ENCODE data around the gene CHAD. TPM values are rescaled to one million over a fixed set of nuclear protein-coding genes. Genes with fewer than 3 reads are reported as not detected.

The CHAD gene
- total and polyA plus RNA-seq, 4 donors, result 0.14 to 0.37 (median 0.35) TPM; not detected in 1

GRCh38 chr17:50432125-50432762 is 36.4 kb downstream of the CHAD start:
- no peak for DNase-seq
- peaks cover 0 to 12% (median 1%) of the 10 kb centered on the region in 4 donors for H3K36me3 ChIP-seq (ENCODE audit: control insufficient read depth in 4 of 4, insufficient read depth in 4 of 4, low read length in 4 of 4)
- no peaks in the 10 kb centered on the region for H3K9me3 ChIP-seq (ENCODE audit: control insufficient read depth in 4 of 4, insufficient read depth in 3 of 4, low read length in 3 of 4)
- H3K27ac ChIP-seq (ENCODE audit: low read depth in 1 of 2, low read length in 1 of 2), result no peak overlapping the region
- H3K9ac ChIP-seq (ENCODE audit: insufficient read depth in 1 of 2, low read length in 2 of 2), result no peak overlapping the region
- H3K4me3 ChIP-seq, result no peak overlapping the region
- 85 to 95% methylated on average over 4 of the region's 4 CpGs for WGBS, 2 donors
- ATAC-seq (ENCODE audit: insufficient read depth, low FRiP score), result no peak
- peaks cover 0 to 16% (median 6%) of the 10 kb centered on the region in 5 donors for H3K4me1 ChIP-seq (ENCODE audit: control insufficient read depth in 5 of 5, insufficient read depth in 5 of 5, low read length in 5 of 5)
- no peaks in the 10 kb centered on the region for H3K27me3 ChIP-seq (ENCODE audit: control insufficient read depth in 3 of 3, insufficient read depth in 3 of 3, low read length in 2 of 3)
- TF ChIP-seq CTCF (IDR thresholded peaks at IDR 0.05; ENCODE audit: control extremely low read depth, extremely low read depth), result no peak

- Histone ChIP-seq H3K4me1 (ENCODE audit: control insufficient read depth in 5 of 5, insufficient read depth in 5 of 5, low read length in 5 of 5) (peaks cover 0 to 25% (median 11%) of the 10 kb centered on the region in 5 donors), H3K9ac (ENCODE audit: insufficient read depth in 1 of 2, low read length in 2 of 2) (no peak overlapping the region), H3K27ac (ENCODE audit: low read depth in 1 of 2, low read length in 1 of 2) (no peak overlapping the region), H3K27me3 (ENCODE audit: control insufficient read depth in 3 of 3, insufficient read depth in 3 of 3, low read length in 2 of 3) (no peaks in the 10 kb centered on the region), H3K4me3 (no peak overlapping the region), H3K9me3 (ENCODE audit: control insufficient read depth in 4 of 4, insufficient read depth in 3 of 4, low read length in 3 of 4) (no peaks in the 10 kb centered on the region), H3K36me3 (ENCODE audit: control insufficient read depth in 4 of 4, insufficient read depth in 4 of 4, low read length in 4 of 4) (peaks cover 0 to 9% (median 1%) of the 10 kb centered on the region in 4 donors)
- TF ChIP-seq CTCF (IDR thresholded peaks at IDR 0.05; ENCODE audit: control extremely low read depth, extremely low read depth), result no peak
- ATAC-seq (ENCODE audit: insufficient read depth, low FRiP score), result no peak
- WGBS, 2 donors, result 74 to 85% methylated on average over 4 of the region's 4 CpGs
- DNase-seq, result peak in 1 of 3 donors; percentile 9
Observed at GRCh38 chr17:50430821-50431618, 37.7 kb downstream of the CHAD start.

GRCh38 chr17:50429793-50430192 is 38.9 kb downstream of the CHAD start:
- no peaks in the 10 kb centered on the region for H3K9me3 ChIP-seq (ENCODE audit: control insufficient read depth in 4 of 4, insufficient read depth in 3 of 4, low read length in 3 of 4)
- H3K9ac ChIP-seq (ENCODE audit: insufficient read depth in 1 of 2, low read length in 2 of 2), result no peak overlapping the region
- no peak for DNase-seq
- WGBS, 2 donors, result 90 to 95% methylated on average over 4 of the region's 4 CpGs
- H3K27ac ChIP-seq (ENCODE audit: low read depth in 1 of 2, low read length in 1 of 2), result peak overlapping the region in 1 of 2 donors; percentile 57
- TF ChIP-seq CTCF (IDR thresholded peaks at IDR 0.05; ENCODE audit: control extremely low read depth, extremely low read depth), result no peak
- H3K27me3 ChIP-seq (ENCODE audit: control insufficient read depth in 3 of 3, insufficient read depth in 3 of 3, low read length in 2 of 3), result no peaks in the 10 kb centered on the region
- no peak for ATAC-seq (ENCODE audit: insufficient read depth, low FRiP score)
- no peak overlapping the region for H3K4me3 ChIP-seq
- peaks cover 0 to 9% (median 1%) of the 10 kb centered on the region in 4 donors for H3K36me3 ChIP-seq (ENCODE audit: control insufficient read depth in 4 of 4, insufficient read depth in 4 of 4, low read length in 4 of 4)
- H3K4me1 ChIP-seq (ENCODE audit: control insufficient read depth in 5 of 5, insufficient read depth in 5 of 5, low read length in 5 of 5), result peaks cover 0 to 36% (median 18%) of the 10 kb centered on the region in 5 donors

Data from lung (tissue), 12 donors.